ENCODE data around the gene FAM98A.

The FAM98A gene

GRCh38 chr2:33598561-33599174 is 431 bp downstream of the FAM98A start:
- Histone ChIP-seq H3K27ac (ENCODE audit: low read depth, low read length) (peak overlapping the region; percentile 63), H3F3A (ENCODE audit: insufficient read depth) (no peaks in the 10 kb centered on the region; the same call in 1 of the 2 replicates), H2AFZ (ENCODE audit: low read depth, low read length, severe bottlenecking) (peak overlapping the region; percentile 77)

GRCh38 chr2:33597026-33597425 is 2.1 kb downstream of the FAM98A start:
- no peak overlapping the region for H3K27ac ChIP-seq (ENCODE audit: low read depth, low read length)
- H3K9me3 ChIP-seq (ENCODE audit: insufficient read depth, low read length), result no peaks in the 10 kb centered on the region
- peaks cover 53% of the 10 kb centered on the region for H3K79me2 ChIP-seq (ENCODE audit: insufficient read depth, low read length)
- no peaks in the 10 kb centered on the region for H3K9me2 ChIP-seq (replicated peaks; ENCODE audit: insufficient read depth, low read length)
- peak overlapping the region; percentile 94 for H3K4me2 ChIP-seq (ENCODE audit: low read depth, low read length, poor library complexity, severe bottlenecking)
- no peak overlapping the region for H2AFZ ChIP-seq (ENCODE audit: low read depth, low read length, severe bottlenecking)
- no peaks in the 10 kb centered on the region; the same call in 1 of the 2 replicates for H3F3A ChIP-seq (ENCODE audit: insufficient read depth)
- H3K36me3 ChIP-seq (ENCODE audit: low read length), result peaks cover 32% of the 10 kb centered on the region
- peak overlapping the region; percentile 83 for H3K9ac ChIP-seq (ENCODE audit: low read length)
- H4K20me1 ChIP-seq (ENCODE audit: low read depth, low read length), result no peaks in the 10 kb centered on the region
- no peaks in the 10 kb centered on the region for H3K27me3 ChIP-seq (ENCODE audit: low read length)
- TF ChIP-seq CTCF (IDR thresholded peaks at IDR 0.05; ENCODE audit: insufficient read depth, low read length, poor library complexity, severe bottlenecking) (no peak), EZH2phosphoT487 (conservative IDR thresholded peaks at IDR 0.05; ENCODE audit: low read length) (no peak)
- H3K4me3 ChIP-seq (ENCODE audit: insufficient read depth, low read length, poor library complexity, severe bottlenecking), result peak overlapping the region; percentile 90

More at GRCh38 chr2:33598561-33599174, 431 bp downstream of the FAM98A start:
- H3K9me3 ChIP-seq (ENCODE audit: insufficient read depth, low read length), result no peaks in the 10 kb centered on the region
- peak overlapping the region; percentile 83 for H3K9ac ChIP-seq (ENCODE audit: low read length)
- H4K20me1 ChIP-seq (ENCODE audit: low read depth, low read length), result no peaks in the 10 kb centered on the region
- no peaks in the 10 kb centered on the region for H3K9me2 ChIP-seq (replicated peaks; ENCODE audit: insufficient read depth, low read length)
- H3K36me3 ChIP-seq (ENCODE audit: low read length), result peaks cover 19% of the 10 kb centered on the region
- peak overlapping the region; percentile 90 for H3K4me3 ChIP-seq (ENCODE audit: insufficient read depth, low read length, poor library complexity, severe bottlenecking)
- H3K27me3 ChIP-seq (ENCODE audit: low read length), result no peaks in the 10 kb centered on the region
- TF ChIP-seq EZH2phosphoT487 (conservative IDR thresholded peaks at IDR 0.05; ENCODE audit: low read length) (no peak), CTCF (IDR thresholded peaks at IDR 0.05; ENCODE audit: insufficient read depth, low read length, poor library complexity, severe bottlenecking) (no peak)
- peak overlapping the region; percentile 94 for H3K4me2 ChIP-seq (ENCODE audit: low read depth, low read length, poor library complexity, severe bottlenecking)
- peaks cover 49% of the 10 kb centered on the region for H3K79me2 ChIP-seq (ENCODE audit: insufficient read depth, low read length)

- H4K20me1 ChIP-seq (ENCODE audit: low read depth, low read length), result no peaks in the 10 kb centered on the region
- peak overlapping the region; percentile 94 for H3K4me2 ChIP-seq (ENCODE audit: low read depth, low read length, poor library complexity, severe bottlenecking)
- H3K4me3 ChIP-seq (ENCODE audit: insufficient read depth, low read length, poor library complexity, severe bottlenecking), result no peak overlapping the region
- H3K79me2 ChIP-seq (ENCODE audit: insufficient read depth, low read length), result peaks cover 58% of the 10 kb centered on the region
- H3K36me3 ChIP-seq (ENCODE audit: low read length), result peaks cover 47% of the 10 kb centered on the region
- H3K9me3 ChIP-seq (ENCODE audit: insufficient read depth, low read length), result no peaks in the 10 kb centered on the region
- H3K9me2 ChIP-seq (replicated peaks; ENCODE audit: insufficient read depth, low read length), result no peaks in the 10 kb centered on the region
- no peak overlapping the region for H3K27ac ChIP-seq (ENCODE audit: low read depth, low read length)
- no peaks in the 10 kb centered on the region; the same call in 1 of the 2 replicates for H3F3A ChIP-seq (ENCODE audit: insufficient read depth)
- no peak overlapping the region for H3K9ac ChIP-seq (ENCODE audit: low read length)
- TF ChIP-seq CTCF (IDR thresholded peaks at IDR 0.05; ENCODE audit: insufficient read depth, low read length, poor library complexity, severe bottlenecking), result no peak
- TF ChIP-seq EZH2phosphoT487 (conservative IDR thresholded peaks at IDR 0.05; ENCODE audit: low read length), result no peak
- H2AFZ ChIP-seq (ENCODE audit: low read depth, low read length, severe bottlenecking), result no peak overlapping the region
- no peaks in the 10 kb centered on the region for H3K27me3 ChIP-seq (ENCODE audit: low read length)
Observed at GRCh38 chr2:33595385-33595784, 3.7 kb downstream of the FAM98A start.

Data from SU-DHL-6 (cell line).